Ovary (tissue), 9 donors: Measurements from ENCODE around the gene NUCB1. TPM values are rescaled to one million over a fixed set of nuclear protein-coding genes. Genes with fewer than 3 reads are reported as not detected.

ENCODE experiments used
- DNase-seq, 5 donors: peaks; one replicate each; pipeline ENCODE4 v3.0.0-alpha.2; 2019 to 2020
- H3K27ac ChIP-seq, 2 donors: fragments of 200-600 bp; one replicate each; pipeline versions ENCODE4 v1.5.1 to v1.8.0; 2019 to 2022
- H3K27me3 ChIP-seq: fragments of 200-600 bp; one replicate; pipeline ENCODE4 v1.8.0; 2022
- H3K36me3 ChIP-seq: fragments of 200-600 bp; sonication (generic); one replicate; pipeline ENCODE4 v1.5.1; 2019
- H3K4me1 ChIP-seq: one replicate; pipeline ENCODE4 v1.8.1; 2013; ENCODE audit warnings: mild to moderate bottlenecking, moderate library complexity; ENCODE audit not compliant: insufficient read depth
- H3K4me3 ChIP-seq: fragments of 200-600 bp; sonication (generic); one replicate; pipeline ENCODE4 v1.5.1; 2017
- H3K9me3 ChIP-seq, 2 donors: fragments of 200-600 bp in 1 of 2; sonication (generic) in 1 of 2; one replicate each; pipeline versions ENCODE4 v1.5.1 to v1.8.1; 2013 to 2019; ENCODE audit warnings: mild to moderate bottlenecking in 1 of 2, moderate library complexity in 1 of 2
- EP300 ChIP-seq: sonication (generic); formaldehyde crosslinking; IDR thresholded peaks from one replicate; pipeline ENCODE4 v1.6.1; 2017; ENCODE audit warnings: antibody characterized with exemption
- POLR2A ChIP-seq: fragments of 450-650 bp; IDR thresholded peaks from one replicate; pipeline ENCODE4 v1.6.1; 2017; ENCODE audit warnings: antibody characterized with exemption, mild to moderate bottlenecking, moderate library complexity
- WGBS, 3 donors: extraction: QIAGEN DNeasy Blood & Tissue Kit in 1 of 3; methylation state at CpG; one replicate each; pipeline versions ENCODE4 v1.1.5 to v1.1.7; 2013 to 2017; 5-methylcytosine and 5-hydroxymethylcytosine counted together
- intact Hi-C, 4 donors: fragments of 100-400 bp; cut with DNase I; formaldehyde crosslinking; loops; one replicate each; pipeline versions ENCODE4 v1.11.0 to v1.15.1; 2022 to 2023
- polyA plus RNA-seq, 2 donors: library from polyadenylated mRNA; stranded (reverse); fragments of 200-250 nt in 1 of 2; fragments of 350-450 nt in 1 of 2; fragmentation: Illumina TruSeq in 1 of 2; extraction: RNeasy Lipid Tissue Mini Kit (QIAGEN cat#74804) in 1 of 2; gene quantifications; one replicate each; pipeline ENCODE4 v1.2.3, GENCODE V29; 2013 to 2014
- total RNA-seq, 7 donors: library from RNA; depleted of rRNA in 2 of 7; stranded (reverse); fragments of >200 nt in 2 of 7; fragmentation: NEBNext Ultra II Directional in 3 of 7; extraction: Animal tissue kit (Norgen Biotek cat#: 25700) in 3 of 7; gene quantifications; one replicate each; pipeline versions ENCODE4 v1.1.0 to v1.2.4, GENCODE V29; 2016 to 2023
- TF ChIP-seq, protein P1 (sequence below), 3 donors: fragments of 450-650 bp in 2 of 3; fragments of 200-600 bp in 1 of 3; IDR thresholded peaks; one replicate each; pipeline versions ENCODE4 v1.5.1 to v1.8.0; 2016 to 2022; ENCODE audit warnings: antibody characterized with exemption in 3 of 3, mild to moderate bottlenecking in 1 of 3
- donor health status: DM: no; HTN: no; CAD: no; lungs with moderate emphysema.
- donor health status: DM: no; HTN: no; CAD: no.
- donor health status: Bipolar disorder and iron deficiency.
- donor health status: DM: yes; HTN: yes; CAD: no.
- donor health status: DM: no; HTN: no; CAD: no.
- donor health status: DM: yes; HTN: yes; CAD: no.

Gene NUCB1
- total and polyA plus RNA-seq, 9 donors = 128 to 249 (median 189) TPM

DNA sequence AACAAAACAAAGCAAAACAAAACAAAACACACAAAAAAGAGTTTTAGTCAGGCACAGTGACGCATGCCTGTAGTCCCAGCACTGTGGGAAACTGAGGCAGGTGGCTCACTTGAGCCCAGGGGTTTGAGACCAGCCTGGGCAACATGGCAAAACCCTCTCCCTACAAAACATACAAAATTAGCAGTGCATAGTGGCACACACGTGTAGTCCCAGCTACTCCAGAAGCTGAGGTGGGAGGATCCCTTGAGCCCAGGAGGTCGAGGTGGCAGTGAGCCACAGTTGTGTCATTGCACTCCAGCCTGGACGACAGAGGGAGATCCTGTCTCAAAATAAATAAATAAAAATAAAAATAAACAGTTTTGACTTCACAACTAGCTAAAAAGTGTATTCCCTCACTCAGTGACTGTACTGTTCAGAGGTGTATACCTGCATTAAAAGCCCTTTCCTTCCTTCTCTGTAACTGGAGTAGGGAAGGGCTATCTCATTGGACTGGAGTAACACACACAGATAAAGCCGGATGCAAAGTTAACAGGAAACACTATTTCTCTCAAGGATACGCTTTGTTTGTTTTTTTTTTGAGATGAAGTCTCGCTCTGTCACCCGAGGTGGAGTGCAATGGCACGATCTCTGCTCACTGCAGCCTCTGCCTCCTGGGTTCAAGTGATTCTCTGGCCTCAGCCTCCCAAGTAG lies 50.9 kb downstream of the NUCB1 start:
- H3K27me3 ChIP-seq = no peaks in the 10 kb centered on the region
- no peak for DNase-seq
- no peak for TF ChIP-seq EP300
- TF ChIP-seq POLR2A = no peak
- TF ChIP-seq, protein P1, sequence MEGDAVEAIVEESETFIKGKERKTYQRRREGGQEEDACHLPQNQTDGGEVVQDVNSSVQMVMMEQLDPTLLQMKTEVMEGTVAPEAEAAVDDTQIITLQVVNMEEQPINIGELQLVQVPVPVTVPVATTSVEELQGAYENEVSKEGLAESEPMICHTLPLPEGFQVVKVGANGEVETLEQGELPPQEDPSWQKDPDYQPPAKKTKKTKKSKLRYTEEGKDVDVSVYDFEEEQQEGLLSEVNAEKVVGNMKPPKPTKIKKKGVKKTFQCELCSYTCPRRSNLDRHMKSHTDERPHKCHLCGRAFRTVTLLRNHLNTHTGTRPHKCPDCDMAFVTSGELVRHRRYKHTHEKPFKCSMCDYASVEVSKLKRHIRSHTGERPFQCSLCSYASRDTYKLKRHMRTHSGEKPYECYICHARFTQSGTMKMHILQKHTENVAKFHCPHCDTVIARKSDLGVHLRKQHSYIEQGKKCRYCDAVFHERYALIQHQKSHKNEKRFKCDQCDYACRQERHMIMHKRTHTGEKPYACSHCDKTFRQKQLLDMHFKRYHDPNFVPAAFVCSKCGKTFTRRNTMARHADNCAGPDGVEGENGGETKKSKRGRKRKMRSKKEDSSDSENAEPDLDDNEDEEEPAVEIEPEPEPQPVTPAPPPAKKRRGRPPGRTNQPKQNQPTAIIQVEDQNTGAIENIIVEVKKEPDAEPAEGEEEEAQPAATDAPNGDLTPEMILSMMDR (IDR thresholded peaks at IDR 0.05) = no peak
- no peaks in the 10 kb centered on the region for H3K9me3 ChIP-seq
- H3K36me3 ChIP-seq = no peaks in the 10 kb centered on the region
- intact Hi-C loops = no loop called here
- H3K4me1 ChIP-seq = peaks cover 3% of the 10 kb centered on the region
- no peak overlapping the region for H3K27ac ChIP-seq
- no peak overlapping the region for H3K4me3 ChIP-seq
- WGBS, 3 donors = 28 to 40% (median 28%) methylated on average over 9 of the region's 9 CpGs

DNA sequence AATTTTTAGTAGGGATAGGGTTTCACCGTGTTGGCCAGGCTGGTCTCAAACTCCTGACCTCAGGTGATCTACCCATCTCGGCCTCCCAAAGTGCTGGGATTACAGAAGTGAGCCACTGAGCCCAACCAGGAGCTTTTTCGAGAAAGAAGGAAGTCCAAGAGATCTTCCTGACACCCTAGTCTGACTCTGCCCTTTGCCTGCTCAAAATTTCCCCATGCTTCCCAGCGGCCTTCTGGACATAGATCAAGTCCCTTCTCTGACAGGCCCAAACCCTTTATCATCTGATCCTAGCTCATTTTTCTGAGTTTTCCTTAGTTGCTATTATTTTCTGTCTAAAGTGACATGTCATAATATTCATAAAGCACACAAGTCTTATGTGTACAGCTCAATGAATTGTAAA lies 53.0 kb downstream of the NUCB1 start:
- H3K4me1 ChIP-seq = peaks cover 3% of the 10 kb centered on the region
- no peaks in the 10 kb centered on the region for H3K27me3 ChIP-seq
- H3K36me3 ChIP-seq = no peaks in the 10 kb centered on the region
- WGBS, 3 donors = 79 to 86% (median 84%) methylated on average over 4 of the region's 4 CpGs
- intact Hi-C loops = no loop called here
- no peaks in the 10 kb centered on the region for H3K9me3 ChIP-seq
- TF ChIP-seq POLR2A (no peak), EP300 (no peak)
- TF ChIP-seq, protein P1 (IDR thresholded peaks at IDR 0.05) = no peak
- no peak overlapping the region for H3K27ac ChIP-seq
- DNase-seq = no peak
- no peak overlapping the region for H3K4me3 ChIP-seq

DNA sequence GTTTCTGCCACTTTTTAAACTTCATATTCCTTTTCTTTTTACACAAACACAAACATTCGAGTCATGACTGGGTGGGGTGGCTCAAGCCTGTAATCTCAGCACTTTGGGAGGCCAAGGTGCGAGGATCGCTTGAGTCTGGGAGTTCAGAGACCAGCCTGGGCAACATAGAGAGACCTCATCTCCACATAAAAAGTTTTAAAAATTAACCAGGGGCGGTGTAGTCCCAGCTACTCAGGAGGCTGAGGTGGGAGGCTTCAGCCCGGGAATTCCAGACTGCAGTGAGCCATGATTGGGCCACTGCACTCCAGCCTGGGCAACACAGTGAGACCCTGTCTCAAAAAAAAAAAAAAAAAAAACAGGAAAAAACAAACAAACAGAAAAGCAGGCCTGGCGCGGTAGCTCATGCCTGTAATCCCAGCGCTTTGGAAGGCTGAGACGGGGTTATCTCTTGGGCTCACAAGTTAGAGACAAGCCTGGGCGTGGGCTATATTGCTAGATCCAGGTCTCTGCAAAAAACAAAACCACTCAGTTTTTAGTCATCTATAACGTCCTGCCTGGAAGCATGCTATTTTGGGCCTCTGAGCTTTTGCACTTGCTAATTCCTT lies 54.0 kb downstream of the NUCB1 start:
- no peak for DNase-seq

DNA sequence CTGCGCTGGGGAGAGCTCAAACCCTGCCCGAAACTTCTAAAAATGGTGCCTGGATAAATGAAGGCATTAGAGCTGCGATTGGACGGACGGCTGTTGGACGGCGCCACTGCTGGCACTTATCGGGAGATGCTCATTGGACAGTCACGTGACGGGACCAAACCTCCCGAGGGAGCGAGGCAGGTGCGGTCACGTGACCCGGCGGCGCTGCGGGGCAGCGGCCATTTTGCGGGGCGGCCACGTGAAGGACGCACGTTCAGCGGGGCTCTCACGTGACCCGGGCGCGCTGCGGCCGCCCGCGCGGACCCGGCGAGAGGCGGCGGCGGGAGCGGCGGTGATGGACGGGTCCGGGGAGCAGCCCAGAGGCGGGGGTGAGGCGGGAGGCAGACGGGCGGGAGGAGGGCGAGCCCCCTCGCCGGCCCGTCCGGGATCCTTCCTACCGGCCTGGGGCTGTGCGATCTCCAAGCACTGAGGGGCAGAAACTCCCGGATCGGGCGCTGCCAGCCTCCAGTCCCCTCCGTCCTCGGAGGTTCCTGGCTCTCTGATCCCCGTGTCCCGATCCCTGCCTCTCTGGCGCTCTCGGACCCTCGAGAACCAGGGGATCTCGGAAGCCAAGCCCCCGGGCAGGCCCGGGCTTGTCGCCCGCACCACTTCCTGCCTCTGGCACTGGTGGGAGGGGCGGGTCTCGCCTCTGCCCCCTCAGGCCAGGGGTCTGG lies 54.6 kb downstream of the NUCB1 start, which contains the start of gene BAX:
TSS of gene BAX (plus strand) at position 281 of the 713 bp plus-strand sequence. CDS start at position 335, 54 bp downstream.
- Histone ChIP-seq H3K4me3 (peak within 1 kb of the TSS; percentile 65), H3K27me3 (no peaks in the 10 kb centered on the region), H3K27ac (peak within 1 kb of the TSS; percentile 16 to 28), H3K9me3 (no peaks in the 10 kb centered on the region), H3K4me1 (peaks cover 3% of the 10 kb centered on the region), H3K36me3 (no peaks in the 10 kb centered on the region)
- peak; percentile 64 for TF ChIP-seq POLR2A
- TF ChIP-seq, protein P1 (IDR thresholded peaks at IDR 0.05) = peak in 1 of 3 donors; percentile 40
- TF ChIP-seq EP300 = peak; percentile 24
- WGBS, 3 donors = 0 to 1% (median 0%) methylated on average over 52 to 71 of the region's 71 CpGs
- intact Hi-C loops = no loop called here
- peak; percentile 95 to 98 (median 97) for DNase-seq

More for the DNA sequence above, 54.0 kb downstream of the NUCB1 start:
- peaks cover 3% of the 10 kb centered on the region for H3K4me1 ChIP-seq
- H3K9me3 ChIP-seq = no peaks in the 10 kb centered on the region
- intact Hi-C loops = no loop called here
- H3K27ac ChIP-seq = peak overlapping the region in 1 of 2 donors; percentile 0
- H3K27me3 ChIP-seq = no peaks in the 10 kb centered on the region
- WGBS, 3 donors = 49 to 57% (median 51%) methylated on average over 11 of the region's 11 CpGs
- TF ChIP-seq POLR2A = no peak
- TF ChIP-seq EP300 = no peak
- TF ChIP-seq, protein P1 (IDR thresholded peaks at IDR 0.05) = no peak
- H3K4me3 ChIP-seq = peak overlapping the region; percentile 65
- H3K36me3 ChIP-seq = no peaks in the 10 kb centered on the region
